Measurements from ENCODE around the gene HOXB6. TPM values are rescaled to one million over a fixed set of nuclear protein-coding genes. Genes with fewer than 3 reads are reported as not detected.

HOXB6 gene
- total RNA-seq, 1 donor from 2014 or later: not detected

DNA sequence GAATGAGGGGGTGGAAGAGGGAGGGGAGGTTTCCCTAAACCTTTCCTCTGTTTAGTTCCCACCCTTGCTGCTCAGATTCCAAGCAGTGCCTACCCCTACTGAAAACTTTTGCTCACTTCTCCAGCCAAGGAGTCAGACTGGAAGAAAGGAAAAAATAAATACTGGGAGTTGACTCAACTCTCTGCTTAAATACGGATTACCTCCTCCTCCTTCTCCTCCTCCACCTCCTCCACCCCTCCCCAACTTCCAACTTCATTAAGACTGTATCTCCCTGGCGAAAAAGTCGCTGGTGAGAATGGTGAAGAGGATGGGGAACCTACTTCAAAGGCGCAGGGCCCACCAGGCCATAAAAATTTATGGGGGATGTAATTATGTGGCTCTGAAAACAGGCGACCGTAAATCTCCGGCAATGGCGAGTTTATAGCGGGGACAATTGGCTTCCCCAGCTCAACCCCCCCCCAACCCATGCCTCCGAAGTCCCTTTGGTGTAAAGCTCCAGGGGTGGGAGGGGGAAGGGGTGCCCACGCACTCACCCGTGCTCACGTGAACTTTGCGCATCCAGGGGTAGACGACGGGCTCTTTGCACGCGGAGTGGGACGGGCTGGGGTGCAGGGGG lies 27.3 kb downstream of the HOXB6 start:
- TF ChIP-seq, protein P1, sequence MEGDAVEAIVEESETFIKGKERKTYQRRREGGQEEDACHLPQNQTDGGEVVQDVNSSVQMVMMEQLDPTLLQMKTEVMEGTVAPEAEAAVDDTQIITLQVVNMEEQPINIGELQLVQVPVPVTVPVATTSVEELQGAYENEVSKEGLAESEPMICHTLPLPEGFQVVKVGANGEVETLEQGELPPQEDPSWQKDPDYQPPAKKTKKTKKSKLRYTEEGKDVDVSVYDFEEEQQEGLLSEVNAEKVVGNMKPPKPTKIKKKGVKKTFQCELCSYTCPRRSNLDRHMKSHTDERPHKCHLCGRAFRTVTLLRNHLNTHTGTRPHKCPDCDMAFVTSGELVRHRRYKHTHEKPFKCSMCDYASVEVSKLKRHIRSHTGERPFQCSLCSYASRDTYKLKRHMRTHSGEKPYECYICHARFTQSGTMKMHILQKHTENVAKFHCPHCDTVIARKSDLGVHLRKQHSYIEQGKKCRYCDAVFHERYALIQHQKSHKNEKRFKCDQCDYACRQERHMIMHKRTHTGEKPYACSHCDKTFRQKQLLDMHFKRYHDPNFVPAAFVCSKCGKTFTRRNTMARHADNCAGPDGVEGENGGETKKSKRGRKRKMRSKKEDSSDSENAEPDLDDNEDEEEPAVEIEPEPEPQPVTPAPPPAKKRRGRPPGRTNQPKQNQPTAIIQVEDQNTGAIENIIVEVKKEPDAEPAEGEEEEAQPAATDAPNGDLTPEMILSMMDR (IDR thresholded peaks at IDR 0.05): no peak
- Mint-ChIP-seq H3K4me1 (ENCODE audit: unreplicated experiment) (peaks cover 3% of the 10 kb centered on the region), H3K9me3 (ENCODE audit: unreplicated experiment) (no peaks in the 10 kb centered on the region), H3K27ac (ENCODE audit: unreplicated experiment) (no peak overlapping the region), H3K27me3 (ENCODE audit: unreplicated experiment) (peaks cover 88% of the 10 kb centered on the region), H3K36me3 (ENCODE audit: unreplicated experiment) (no peaks in the 10 kb centered on the region), H3K4me3 (ENCODE audit: unreplicated experiment) (no peak overlapping the region)
- DNase-seq (ENCODE audit: extremely low spot score, unreplicated experiment): no peak

DNA sequence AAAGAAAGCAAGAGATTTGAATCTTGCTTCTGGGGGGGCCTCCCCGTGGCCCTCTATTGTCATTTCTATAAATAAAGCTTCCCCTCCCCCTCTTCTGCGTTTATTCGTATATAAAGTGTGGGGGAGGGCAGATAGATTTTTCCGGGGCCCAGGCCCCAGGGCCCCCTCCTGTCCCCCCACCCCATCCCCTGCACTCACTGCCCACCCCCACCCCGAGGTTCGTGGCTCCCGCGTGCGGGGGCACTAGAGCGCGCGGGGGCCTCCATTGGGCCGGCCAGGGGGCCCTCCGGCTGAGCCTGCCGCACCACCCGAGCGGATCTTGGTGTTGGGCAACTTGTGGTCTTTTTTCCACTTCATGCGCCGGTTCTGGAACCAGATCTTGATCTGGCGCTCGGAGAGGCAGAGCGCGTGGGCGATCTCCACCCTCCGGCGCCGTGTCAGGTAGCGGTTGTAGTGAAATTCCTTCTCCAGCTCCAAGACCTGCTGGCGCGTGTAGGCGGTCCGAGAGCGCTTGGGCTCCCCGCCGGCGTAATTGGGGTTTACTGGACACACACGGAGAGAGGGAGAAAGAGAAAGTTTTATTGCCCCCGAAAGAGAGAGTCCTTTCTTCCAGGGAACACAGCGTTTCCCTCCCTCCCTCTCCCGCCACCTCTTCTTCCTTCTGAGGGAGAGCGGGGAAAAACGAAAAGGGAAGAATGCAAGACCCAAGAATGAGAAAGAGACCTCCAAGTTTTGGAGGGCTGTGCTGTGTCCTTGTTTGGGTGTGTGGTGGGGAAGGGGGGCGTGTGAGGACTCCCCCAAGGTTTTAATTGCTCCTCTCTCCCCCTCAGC lies 28.1 kb downstream of the HOXB6 start:
- Mint-ChIP-seq H3K9me3 (ENCODE audit: unreplicated experiment) (no peaks in the 10 kb centered on the region), H3K4me3 (ENCODE audit: unreplicated experiment) (no peak overlapping the region), H3K4me1 (ENCODE audit: unreplicated experiment) (no peaks in the 10 kb centered on the region), H3K27ac (ENCODE audit: unreplicated experiment) (no peak overlapping the region), H3K27me3 (ENCODE audit: unreplicated experiment) (peaks cover 91% of the 10 kb centered on the region), H3K36me3 (ENCODE audit: unreplicated experiment) (no peaks in the 10 kb centered on the region)
- TF ChIP-seq, protein P1 (IDR thresholded peaks at IDR 0.05): no peak
- no peak for DNase-seq (ENCODE audit: extremely low spot score, unreplicated experiment)

DNA sequence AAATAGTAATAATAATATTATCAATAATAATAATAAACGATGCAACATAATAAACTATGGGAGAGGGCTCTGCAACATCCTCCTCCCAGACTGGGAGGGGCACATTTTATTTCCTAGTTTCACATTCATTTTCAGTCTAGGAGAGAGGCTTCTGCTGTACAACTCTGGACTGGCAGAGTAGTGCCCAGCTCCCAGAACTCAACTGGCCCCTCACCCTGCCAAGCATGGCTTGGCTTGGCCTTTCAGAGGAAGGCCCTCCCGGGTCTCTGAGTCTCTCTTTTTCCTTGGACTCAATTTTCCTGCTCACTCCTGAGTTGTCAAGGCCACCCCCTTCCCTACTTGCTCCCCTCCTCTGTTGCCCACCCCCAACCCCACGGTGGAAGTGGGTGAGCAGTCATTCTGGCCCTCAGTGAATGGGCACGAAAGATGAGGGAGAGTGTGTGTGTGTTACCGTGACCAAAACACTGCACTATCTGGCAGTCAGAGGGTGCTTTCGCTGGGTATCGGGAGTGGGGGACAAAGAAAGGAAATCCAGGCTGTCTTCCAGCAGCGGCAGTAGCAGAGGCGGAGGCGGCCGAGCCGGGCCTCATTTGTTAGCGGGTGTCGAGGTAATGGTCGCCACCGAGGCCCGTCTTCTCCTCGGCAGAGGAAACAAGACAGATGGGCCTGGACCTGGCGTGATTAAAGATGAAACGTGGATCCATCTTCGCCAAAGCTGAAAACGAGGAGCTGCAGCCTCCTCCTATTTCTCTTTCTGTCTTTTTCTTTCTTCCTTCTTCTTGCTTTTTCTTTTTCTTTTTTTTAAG lies 28.9 kb downstream of the HOXB6 start:
- Mint-ChIP-seq H3K4me1 (ENCODE audit: unreplicated experiment) (no peaks in the 10 kb centered on the region), H3K36me3 (ENCODE audit: unreplicated experiment) (no peaks in the 10 kb centered on the region), H3K9me3 (ENCODE audit: unreplicated experiment) (no peaks in the 10 kb centered on the region), H3K4me3 (ENCODE audit: unreplicated experiment) (no peak overlapping the region), H3K27ac (ENCODE audit: unreplicated experiment) (no peak overlapping the region), H3K27me3 (ENCODE audit: unreplicated experiment) (peaks cover 91% of the 10 kb centered on the region)
- TF ChIP-seq, protein P1 (IDR thresholded peaks at IDR 0.05): no peak
- no peak for DNase-seq (ENCODE audit: extremely low spot score, unreplicated experiment)

DNA sequence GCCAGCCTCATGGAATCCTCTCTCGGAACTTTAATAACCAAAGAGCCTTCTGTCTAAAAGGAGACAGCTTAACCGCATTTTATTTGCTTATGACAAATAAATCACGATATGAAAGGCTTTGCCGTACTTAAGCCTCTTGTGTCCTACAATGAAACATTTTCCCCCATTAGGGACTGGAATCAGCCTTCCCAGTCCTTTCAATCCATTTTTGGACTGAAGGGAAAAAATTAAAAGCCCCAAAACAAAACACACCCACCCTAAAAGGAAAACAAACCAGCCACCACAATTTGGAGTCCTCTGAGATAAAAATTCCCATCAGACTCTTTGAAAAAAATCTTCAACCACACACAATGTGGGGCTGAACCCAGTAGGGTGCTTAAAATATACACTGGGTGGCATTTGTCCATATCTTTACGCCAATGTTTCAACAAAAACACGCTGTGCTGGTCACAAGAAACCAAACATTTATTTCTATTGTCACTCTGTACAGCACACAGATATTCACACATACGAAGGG lies 29.7 kb downstream of the HOXB6 start:
- no peaks in the 10 kb centered on the region for H3K36me3 Mint-ChIP-seq (ENCODE audit: unreplicated experiment)
- peaks cover 87% of the 10 kb centered on the region for H3K27me3 Mint-ChIP-seq (ENCODE audit: unreplicated experiment)
- no peak for DNase-seq (ENCODE audit: extremely low spot score, unreplicated experiment)
- H3K4me3 Mint-ChIP-seq (ENCODE audit: unreplicated experiment): no peak overlapping the region
- TF ChIP-seq, protein P1 (IDR thresholded peaks at IDR 0.05): no peak
- no peak overlapping the region for H3K27ac Mint-ChIP-seq (ENCODE audit: unreplicated experiment)
- H3K9me3 Mint-ChIP-seq (ENCODE audit: unreplicated experiment): no peaks in the 10 kb centered on the region
- H3K4me1 Mint-ChIP-seq (ENCODE audit: unreplicated experiment): no peaks in the 10 kb centered on the region
